ENCODE data around the gene GRIK4.

GRCh38 chr11:120912504-120912903, 401.0 kb downstream of the GRIK4 start:
- TF ChIP-seq CTCF (conservative IDR thresholded peaks at IDR 0.05 in 1 of 2, IDR thresholded peaks at IDR 0.05 in 1 of 2; ENCODE audit: extremely low read depth in 1 of 2, insufficient read depth in 1 of 2, low read depth in 1 of 2, low read length in 2 of 2) = peak; percentile 22 to 62
- no peak for TF ChIP-seq EZH2 (IDR thresholded peaks at IDR 0.05; ENCODE audit: borderline replicate concordance, low read length)

Data from mammary epithelial cell (primary cell).